GM18867 (cell line): ENCODE measurements around the gene NOVA2.

Source experiments
- ATAC-seq: cut with Tn5 transposase; IDR thresholded peaks from one replicate; pipeline ENCODE4 v1.9.1; 2021; ENCODE audit warnings: mild to moderate bottlenecking, moderate library complexity; ENCODE audit not compliant: unreplicated experiment

NOVA2 gene

DNA sequence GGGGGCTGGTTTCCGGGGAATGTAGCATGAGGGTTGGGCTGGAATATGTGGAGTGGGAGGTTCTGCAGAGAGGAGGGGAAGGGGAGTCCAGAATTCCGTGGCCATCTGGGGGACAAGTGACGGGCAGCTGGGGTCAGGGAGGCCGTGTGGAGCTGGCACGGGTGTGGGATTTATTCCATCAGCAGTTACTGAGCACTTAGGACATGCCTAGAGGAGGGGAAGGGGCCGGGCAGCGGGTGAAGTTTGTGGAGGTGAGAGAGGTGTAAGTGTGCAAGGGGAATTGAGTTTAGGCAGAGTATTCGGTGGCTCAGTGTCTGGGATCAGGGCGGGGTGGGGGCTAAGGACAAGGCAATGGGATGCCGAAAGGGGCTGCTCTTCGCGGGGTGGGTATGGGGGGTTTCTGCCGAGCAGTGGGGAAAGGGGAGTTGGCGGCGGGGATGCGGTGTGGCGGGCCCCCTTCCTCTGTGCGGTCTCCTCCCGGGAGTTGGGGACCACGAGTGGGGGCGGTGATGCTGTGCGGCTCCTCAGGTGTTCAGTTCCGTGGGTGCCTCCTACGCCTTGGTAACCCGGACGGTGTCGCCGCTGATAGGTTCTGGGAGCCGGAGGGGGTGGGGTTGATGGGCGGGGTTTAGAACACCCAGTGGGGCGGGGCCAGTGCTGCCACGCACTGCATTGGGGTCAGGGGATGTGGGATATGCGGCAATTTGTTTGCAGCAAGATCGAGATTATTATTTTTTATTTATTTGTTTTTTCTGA lies 27.0 kb upstream of the NOVA2 start:
- ATAC-seq = peak; percentile 66

- no peak for ATAC-seq
Observed at GRCh38 chr19:45999653-46000121, 26.0 kb upstream of the NOVA2 start.

GRCh38 chr19:45998834-45999233 lies 25.2 kb upstream of the NOVA2 start:
- no peak for ATAC-seq

DNA sequence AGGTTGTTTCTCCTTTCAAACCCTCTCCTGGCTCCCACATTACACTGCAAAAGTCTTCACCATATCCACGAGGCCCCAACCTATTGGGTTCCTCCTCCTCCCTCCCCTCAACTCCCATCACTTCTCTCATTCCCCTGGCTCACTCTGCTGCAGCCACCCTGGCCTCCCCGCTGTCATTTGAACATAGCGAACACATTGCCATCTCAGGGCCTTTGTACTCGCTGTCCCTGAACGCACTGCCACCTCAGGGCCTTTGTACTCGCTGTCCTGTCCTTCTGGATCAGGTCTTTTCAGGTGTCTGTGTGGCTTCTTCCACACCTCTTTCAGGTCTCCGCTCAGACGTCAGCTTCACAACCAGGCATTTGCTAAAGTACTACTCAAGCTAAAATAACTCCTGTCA lies 23.3 kb upstream of the NOVA2 start:
- no peak for ATAC-seq

- no peak for ATAC-seq
Observed at GRCh38 chr19:45995715-45996385, 22.2 kb upstream of the NOVA2 start.

- peak; percentile 93 for ATAC-seq
Observed at GRCh38 chr19:45994998-45995714, 21.5 kb upstream of the NOVA2 start, which contains the start of gene CCDC61. Gene CCDC61, plus strand, starts transcription at chr19:45995467. Its CDS starts 7,552 bp downstream, at chr19:46003019.

GRCh38 chr19:45994456-45994997 lies 20.9 kb upstream of the NOVA2 start:
- peak; percentile 5 for ATAC-seq

- ATAC-seq = no peak
Observed at GRCh38 chr19:45990113-45990728, 16.6 kb upstream of the NOVA2 start.

- no peak for ATAC-seq
Observed at GRCh38 chr19:45985321-45985720, 11.7 kb upstream of the NOVA2 start.

GRCh38 chr19:45981350-45981749 lies 7.7 kb upstream of the NOVA2 start:
- ATAC-seq = no peak

GRCh38 chr19:45978156-45978555 lies 4.5 kb upstream of the NOVA2 start:
- no peak for ATAC-seq

DNA sequence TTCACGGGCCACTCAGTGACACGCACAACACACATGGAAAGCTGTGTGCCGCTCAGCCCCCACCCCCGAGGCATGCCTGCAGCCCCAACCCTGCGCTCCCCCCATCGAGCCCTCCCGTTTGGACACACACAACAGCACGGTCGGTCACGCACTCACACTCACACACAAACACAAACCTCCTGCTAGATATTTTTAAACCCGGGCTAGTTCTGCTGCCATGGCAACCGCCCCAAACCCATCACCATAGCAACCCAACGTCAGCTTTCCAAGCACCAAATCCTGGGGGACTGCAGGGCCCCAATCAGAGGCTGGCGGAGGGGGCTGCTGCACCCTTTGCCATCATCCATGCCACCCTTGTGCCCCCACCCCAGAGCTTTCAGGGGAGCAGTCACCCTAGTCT lies 2.5 kb upstream of the NOVA2 start:
- no peak for ATAC-seq

DNA sequence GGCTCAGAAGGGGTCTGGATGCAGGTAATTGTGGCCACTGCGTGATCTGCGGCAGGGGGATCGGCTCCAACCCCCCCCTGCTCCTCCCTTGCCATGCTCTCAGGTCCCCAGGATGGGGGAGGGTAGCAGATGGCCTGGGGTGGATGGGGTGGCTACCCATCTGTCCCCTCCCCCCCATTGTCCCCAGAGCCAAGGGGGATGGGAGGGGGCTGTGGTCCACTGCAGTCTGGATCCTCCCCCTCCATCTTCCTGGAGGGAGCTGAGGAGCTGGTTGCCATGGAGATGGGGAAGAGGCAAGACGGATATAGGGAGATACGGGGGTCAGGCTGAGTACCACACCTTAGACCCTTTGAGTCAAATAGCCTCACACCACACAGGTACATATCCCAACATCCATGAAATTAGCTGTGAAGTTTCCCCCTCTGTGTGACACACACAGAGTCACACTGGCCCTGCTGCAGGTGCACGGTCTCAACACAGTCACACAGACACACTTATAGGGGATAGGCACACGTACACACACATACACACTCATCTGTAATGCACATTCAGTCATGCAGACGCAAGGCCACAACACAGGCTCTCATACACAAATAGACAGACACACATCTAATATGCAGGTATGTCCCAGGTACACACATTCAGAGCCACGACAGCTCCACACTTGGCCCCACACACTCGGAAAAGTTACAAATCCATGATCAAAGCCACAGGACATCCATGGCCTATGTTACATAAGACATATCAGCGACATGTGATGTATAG lies 1.8 kb upstream of the NOVA2 start:
- no peak for ATAC-seq

DNA sequence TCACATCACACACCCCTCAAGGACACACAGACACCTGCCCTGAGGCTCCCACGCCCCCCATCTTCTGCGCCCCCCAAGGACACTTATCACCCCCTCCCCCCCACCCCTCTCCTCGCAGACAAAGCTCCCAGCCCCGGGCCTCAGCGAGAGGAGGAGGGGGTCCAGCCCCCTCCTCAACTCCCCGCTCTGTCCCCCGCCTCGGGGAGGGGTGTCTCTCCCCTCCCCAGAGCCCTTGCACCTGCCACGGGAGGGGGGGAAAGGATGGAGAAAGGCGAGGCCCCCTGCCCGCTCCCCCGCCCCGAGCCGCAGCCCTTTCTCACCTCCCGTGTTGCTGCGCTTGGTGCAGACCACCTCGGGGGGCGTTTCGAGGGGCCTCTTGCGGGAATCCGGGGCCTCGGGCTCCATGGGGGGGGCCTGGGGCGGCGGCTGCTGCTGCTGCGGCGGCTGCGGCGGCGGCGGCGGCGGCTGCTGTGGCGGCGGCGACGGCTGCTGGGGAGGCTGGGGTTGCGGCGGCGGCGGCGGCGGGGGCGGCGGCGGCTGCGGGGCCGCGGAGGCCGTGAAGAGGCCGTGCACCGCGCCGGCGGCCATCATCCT lies 621 bp downstream of the NOVA2 start:
- ATAC-seq = no peak

GRCh38 chr19:45972081-45972946 lies 1.4 kb downstream of the NOVA2 start:
- ATAC-seq = no peak

GRCh38 chr19:45971260-45971902 lies 2.3 kb downstream of the NOVA2 start:
- no peak for ATAC-seq

DNA sequence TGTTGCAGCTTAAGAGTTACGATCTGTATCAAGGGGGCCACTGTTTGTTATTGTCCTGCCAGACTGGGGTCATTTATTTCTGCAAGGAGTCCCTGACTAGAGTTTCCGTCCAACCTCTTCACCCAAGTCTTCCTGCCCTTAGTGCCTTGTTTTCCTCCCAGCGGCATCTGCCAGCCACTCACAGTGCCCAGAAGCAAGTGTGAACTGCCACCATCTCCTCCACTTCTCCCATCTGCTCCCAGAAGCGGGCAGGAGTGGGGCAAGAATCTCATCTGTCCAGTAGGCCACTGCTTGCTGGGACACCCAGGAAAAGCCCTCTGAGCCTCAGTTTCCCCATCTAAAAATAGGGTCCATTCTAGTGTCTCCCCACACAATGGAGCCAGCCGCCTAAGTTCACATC lies 4.0 kb downstream of the NOVA2 start:
- ATAC-seq = no peak

- ATAC-seq = no peak
Observed at GRCh38 chr19:45968626-45969025, 5.0 kb downstream of the NOVA2 start.
